Neural crest cell (in vitro differentiated cells): ENCODE measurements around the gene ATL3. TPM values are rescaled to one million over a fixed set of nuclear protein-coding genes. Genes with fewer than 3 reads are reported as not detected.
"Not testable (repeated sequence)": the region's sequence is repeated elsewhere in the genome, so short reads cannot be mapped to it uniquely, and the experiment has no call there.

Experiments
- DNase-seq: peaks from one replicate; pipeline ENCODE4 v3.0.0; 2021; ENCODE audit warnings: low read depth, mixed read lengths, low spot score
- H3K27ac Mint-ChIP-seq: one replicate; pipeline ENCODE4 v1.8.0; 2021; ENCODE audit warnings: mild to moderate bottlenecking, mixed read lengths; ENCODE audit not compliant: unreplicated experiment
- H3K27me3 Mint-ChIP-seq: 2 replicates; pipeline ENCODE4 v1.8.0; 2021; ENCODE audit warnings: low read depth, mild to moderate bottlenecking, mixed read lengths
- H3K36me3 Mint-ChIP-seq: 2 replicates; pipeline ENCODE4 v1.8.0; 2021; ENCODE audit warnings: low read depth, mild to moderate bottlenecking, mixed read lengths
- H3K4me1 Mint-ChIP-seq: 2 replicates; pipeline ENCODE4 v1.8.0; 2021; ENCODE audit warnings: mixed read lengths
- H3K4me3 Mint-ChIP-seq: one replicate; pipeline ENCODE4 v1.8.0; 2021; ENCODE audit warnings: mild to moderate bottlenecking, mixed read lengths
- H3K9me3 Mint-ChIP-seq: 2 replicates; pipeline ENCODE4 v1.8.0; 2021; ENCODE audit warnings: mixed read lengths
- total RNA-seq: library from RNA; stranded (reverse); gene quantifications from 2 replicates; pipeline ENCODE4 v1.2.1, GENCODE V29; 2021
- TF ChIP-seq, protein P1 (sequence below): fragments of 200-600 bp; sonication (generic); conservative IDR thresholded peaks from 2 replicates; pipeline ENCODE4 v1.5.0; 2021; ENCODE audit warnings: antibody characterized with exemption, mild to moderate bottlenecking

Gene ATL3
- total RNA-seq, 1 donor from 2014 or later, result 13.2 TPM

DNA sequence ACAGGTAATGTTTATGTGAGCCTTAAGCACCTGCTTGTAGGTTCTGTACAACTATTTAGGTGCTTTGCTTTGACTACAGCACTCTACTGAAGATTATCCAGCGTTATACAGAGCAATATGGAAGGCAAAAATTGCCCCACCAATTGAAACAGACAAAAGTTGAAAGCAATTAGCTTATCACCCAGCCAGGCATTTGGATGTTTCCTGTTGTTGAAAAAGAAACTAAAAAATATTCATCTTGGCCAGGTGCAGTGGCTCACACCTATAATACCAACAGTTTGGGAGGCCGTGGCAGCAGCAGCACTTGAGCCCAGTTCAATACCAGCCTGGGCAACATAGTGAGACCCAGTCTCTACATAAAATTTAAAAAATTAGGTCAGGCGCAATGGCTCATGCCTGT lies 18.5 kb downstream of the ATL3 start:
- Mint-ChIP-seq H3K27me3 (no peaks in the 10 kb centered on the region), H3K36me3 (peaks cover 4% of the 10 kb centered on the region)

GRCh38 chr11:63643205-63643604 lies 28.0 kb downstream of the ATL3 start:
- no peaks in the 10 kb centered on the region for H3K27me3 Mint-ChIP-seq
- no peaks in the 10 kb centered on the region for H3K4me1 Mint-ChIP-seq
- peaks cover 3% of the 10 kb centered on the region for H3K36me3 Mint-ChIP-seq
- H3K4me3 Mint-ChIP-seq, result no peak overlapping the region
- no peak overlapping the region for H3K27ac Mint-ChIP-seq
- no peak for DNase-seq
- H3K9me3 Mint-ChIP-seq, result no peaks in the 10 kb centered on the region
- TF ChIP-seq, protein P1, sequence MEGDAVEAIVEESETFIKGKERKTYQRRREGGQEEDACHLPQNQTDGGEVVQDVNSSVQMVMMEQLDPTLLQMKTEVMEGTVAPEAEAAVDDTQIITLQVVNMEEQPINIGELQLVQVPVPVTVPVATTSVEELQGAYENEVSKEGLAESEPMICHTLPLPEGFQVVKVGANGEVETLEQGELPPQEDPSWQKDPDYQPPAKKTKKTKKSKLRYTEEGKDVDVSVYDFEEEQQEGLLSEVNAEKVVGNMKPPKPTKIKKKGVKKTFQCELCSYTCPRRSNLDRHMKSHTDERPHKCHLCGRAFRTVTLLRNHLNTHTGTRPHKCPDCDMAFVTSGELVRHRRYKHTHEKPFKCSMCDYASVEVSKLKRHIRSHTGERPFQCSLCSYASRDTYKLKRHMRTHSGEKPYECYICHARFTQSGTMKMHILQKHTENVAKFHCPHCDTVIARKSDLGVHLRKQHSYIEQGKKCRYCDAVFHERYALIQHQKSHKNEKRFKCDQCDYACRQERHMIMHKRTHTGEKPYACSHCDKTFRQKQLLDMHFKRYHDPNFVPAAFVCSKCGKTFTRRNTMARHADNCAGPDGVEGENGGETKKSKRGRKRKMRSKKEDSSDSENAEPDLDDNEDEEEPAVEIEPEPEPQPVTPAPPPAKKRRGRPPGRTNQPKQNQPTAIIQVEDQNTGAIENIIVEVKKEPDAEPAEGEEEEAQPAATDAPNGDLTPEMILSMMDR, result no peak

More for the DNA sequence above, 18.5 kb downstream of the ATL3 start:
- TF ChIP-seq, protein P1, result no peak
- Mint-ChIP-seq H3K4me1 (no peaks in the 10 kb centered on the region), H3K4me3 (no peak overlapping the region), H3K9me3 (no peaks in the 10 kb centered on the region), H3K27ac (no peak overlapping the region)
- DNase-seq, result no peak

- DNase-seq, result no peak
- H3K27me3 Mint-ChIP-seq, result no peaks in the 10 kb centered on the region
- TF ChIP-seq, protein P1, result no peak
- no peak overlapping the region for H3K27ac Mint-ChIP-seq
- no peaks in the 10 kb centered on the region for H3K4me1 Mint-ChIP-seq
- no peak overlapping the region for H3K4me3 Mint-ChIP-seq
- peaks cover 3% of the 10 kb centered on the region for H3K36me3 Mint-ChIP-seq
- no peaks in the 10 kb centered on the region for H3K9me3 Mint-ChIP-seq
Observed at GRCh38 chr11:63641727-63642126, 29.4 kb downstream of the ATL3 start.

DNA sequence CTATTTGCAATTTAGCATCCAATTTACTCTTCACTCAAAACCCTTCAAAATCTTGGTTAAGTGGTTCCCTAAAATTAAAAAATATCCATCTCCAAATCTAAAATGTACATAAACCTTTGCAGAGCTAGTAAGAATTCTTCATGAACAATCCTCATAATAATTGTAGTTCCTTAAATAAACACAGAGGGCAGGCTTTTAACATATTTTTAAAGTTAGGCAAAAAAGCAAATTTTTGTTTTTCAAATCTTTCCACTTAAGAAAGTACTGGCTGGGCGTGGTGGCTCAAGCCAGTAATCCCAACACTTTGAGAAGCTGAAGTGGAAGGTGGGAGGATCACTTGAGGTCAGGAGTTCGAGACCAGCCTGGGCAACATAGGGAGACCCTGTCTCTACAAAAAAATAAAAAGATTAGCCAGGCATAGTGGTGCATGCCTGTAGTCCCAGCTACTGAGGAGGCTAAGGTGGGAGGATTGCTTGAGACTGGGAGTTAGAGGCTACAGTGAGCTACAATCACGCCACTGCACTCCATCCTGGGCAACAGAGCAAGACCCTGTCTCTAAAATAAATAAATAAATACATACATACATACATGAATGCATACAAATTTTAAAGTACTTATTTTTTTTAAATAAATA lies 31.9 kb downstream of the ATL3 start:
- H3K4me3 Mint-ChIP-seq, result no peak overlapping the region
- no peak overlapping the region for H3K27ac Mint-ChIP-seq
- H3K36me3 Mint-ChIP-seq, result peaks cover 3% of the 10 kb centered on the region
- H3K4me1 Mint-ChIP-seq, result peaks cover 5% of the 10 kb centered on the region
- no peaks in the 10 kb centered on the region for H3K27me3 Mint-ChIP-seq
- no peak for DNase-seq
- H3K9me3 Mint-ChIP-seq, result no peaks in the 10 kb centered on the region
- TF ChIP-seq, protein P1, result peak; percentile 66

DNA sequence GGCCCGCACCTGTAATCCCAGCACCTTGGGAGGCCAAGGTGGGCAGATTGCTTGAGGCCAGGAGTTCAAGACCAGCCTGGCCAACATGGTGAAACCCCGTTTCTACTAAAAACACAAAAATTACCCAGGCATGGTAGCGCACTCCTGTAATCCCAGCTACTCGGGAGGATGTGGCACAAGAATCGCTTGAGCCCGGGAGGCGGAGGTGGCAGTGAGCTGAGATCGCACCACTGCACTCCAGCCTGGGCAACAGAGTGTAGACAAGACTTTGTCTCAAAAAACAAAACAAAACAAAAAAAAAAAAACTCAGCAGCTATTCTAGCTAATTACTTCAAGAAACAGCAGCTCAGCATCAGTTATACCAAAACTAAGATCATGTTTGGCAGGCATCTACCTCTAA lies 32.7 kb downstream of the ATL3 start:
- not testable (repeated sequence) for H3K27ac Mint-ChIP-seq, H3K4me3 Mint-ChIP-seq, H3K36me3 Mint-ChIP-seq, DNase-seq, H3K9me3 Mint-ChIP-seq, H3K27me3 Mint-ChIP-seq, H3K4me1 Mint-ChIP-seq

- Mint-ChIP-seq H3K27ac (no peak overlapping the region), H3K27me3 (no peaks in the 10 kb centered on the region), H3K36me3 (peaks cover 6% of the 10 kb centered on the region), H3K4me1 (peaks cover 5% of the 10 kb centered on the region), H3K4me3 (no peak overlapping the region), H3K9me3 (no peaks in the 10 kb centered on the region)
- DNase-seq, result peak; percentile 71
- TF ChIP-seq, protein P1, result peak; percentile 94
Observed at GRCh38 chr11:63635762-63636465, 35.3 kb downstream of the ATL3 start.
